Uterus (tissue), 4 donors: ENCODE data around the gene GALNT12. TPM values are rescaled to one million over a fixed set of nuclear protein-coding genes. Genes with fewer than 3 reads are reported as not detected.

Experiments used
- DNase-seq, 2 donors: peaks; one replicate each; pipeline ENCODE4 v3.0.0-alpha.2; 2019 to 2020
- H3K27ac ChIP-seq, 2 donors: fragments of 200-600 bp; sonication (generic); 1 replicate in 1 of 2; 2 replicates in 1 of 2; pipeline ENCODE4 v1.5.1; 2016 to 2018
- H3K27me3 ChIP-seq, 2 donors: fragments of 200-600 bp; sonication (generic); one replicate each; pipeline ENCODE4 v1.5.1; 2018 to 2019; ENCODE audit warnings: control low read depth in 1 of 2
- H3K36me3 ChIP-seq, 2 donors: fragments of 200-600 bp; sonication (generic); one replicate each; pipeline ENCODE4 v1.5.1; 2019; ENCODE audit warnings: control low read depth in 1 of 2
- H3K4me1 ChIP-seq, 2 donors: fragments of 200-600 bp; sonication (generic); one replicate each; pipeline ENCODE4 v1.5.1; 2018 to 2019; ENCODE audit warnings: control low read depth in 1 of 2
- H3K4me3 ChIP-seq, 2 donors: fragments of 200-600 bp; sonication (generic); 1 replicate in 1 of 2; 2 replicates in 1 of 2; pipeline ENCODE4 v1.5.1; 2018 to 2019; ENCODE audit warnings: mild to moderate bottlenecking in 1 of 2
- H3K9me3 ChIP-seq, 2 donors: fragments of 200-600 bp; sonication (generic); one replicate each; pipeline ENCODE4 v1.5.1; 2019; ENCODE audit warnings: control low read depth in 1 of 2
- CTCF ChIP-seq, 4 experiments: fragments of 200-600 bp in 2 of 4; fragments of 450-650 bp in 2 of 4; sonication (generic) in 2 of 4; IDR thresholded peaks; one replicate each; pipeline ENCODE4 v1.5.1; 2016 to 2019; ENCODE audit warnings: antibody characterized with exemption in 4 of 4, mild to moderate bottlenecking in 2 of 4, moderate library complexity in 1 of 4
- POLR2A ChIP-seq, 2 donors: fragments of 450-650 bp; IDR thresholded peaks; one replicate each; pipeline ENCODE4 v1.6.1; 2016; ENCODE audit warnings: antibody characterized with exemption in 2 of 2, mild to moderate bottlenecking in 1 of 2, moderate library complexity in 1 of 2
- intact Hi-C: fragments of 100-400 bp; cut with DNase I; formaldehyde crosslinking; loops from one replicate; pipeline ENCODE4 v1.15.1; 2023; ENCODE audit warnings: low total_unique reads
- total RNA-seq, 4 donors: library from RNA; depleted of rRNA in 3 of 4; stranded (reverse); fragments of >200 nt in 3 of 4; gene quantifications; one replicate each; pipeline versions ENCODE4 v1.1.0 to v1.2.4, GENCODE V29; 2014 to 2023
- donor health status: DM: yes; HTN: yes; CAD: no.

Gene GALNT12
- total RNA-seq, 4 donors from 2014 or later: 0.29 to 9.3 (median 2.5) TPM; not detected in 1

GRCh38 chr9:98861781-98862504 lies 54.5 kb downstream of the GALNT12 start:
- Histone ChIP-seq H3K36me3 (no peaks in the 10 kb centered on the region), H3K4me3 (no peak overlapping the region), H3K27me3 (no peaks in the 10 kb centered on the region), H3K9me3 (no peaks in the 10 kb centered on the region), H3K27ac (peak overlapping the region; percentile 34 to 78), H3K4me1 (no peaks in the 10 kb centered on the region)
- peak; percentile 70 to 83 for DNase-seq
- intact Hi-C loops: no loop called here
- TF ChIP-seq CTCF (IDR thresholded peaks at IDR 0.05): no peak
- TF ChIP-seq POLR2A (IDR thresholded peaks at IDR 0.05): no peak

GRCh38 chr9:98862936-98863335 lies 55.5 kb downstream of the GALNT12 start:
- DNase-seq: no peak
- Histone ChIP-seq H3K4me1 (no peaks in the 10 kb centered on the region), H3K9me3 (no peaks in the 10 kb centered on the region), H3K36me3 (no peaks in the 10 kb centered on the region), H3K4me3 (no peak overlapping the region), H3K27me3 (no peaks in the 10 kb centered on the region), H3K27ac (peak overlapping the region; percentile 34 to 78)
- no peak for TF ChIP-seq POLR2A (IDR thresholded peaks at IDR 0.05)
- no peak for TF ChIP-seq CTCF (IDR thresholded peaks at IDR 0.05)
- intact Hi-C loops: no loop called here

- Histone ChIP-seq H3K9me3 (no peaks in the 10 kb centered on the region), H3K36me3 (no peaks in the 10 kb centered on the region), H3K4me3 (no peak overlapping the region), H3K4me1 (no peaks in the 10 kb centered on the region), H3K27ac (peak overlapping the region; percentile 50 to 78), H3K27me3 (no peaks in the 10 kb centered on the region)
- peak; percentile 66 to 68 for DNase-seq
- TF ChIP-seq CTCF (IDR thresholded peaks at IDR 0.05) (no peak), POLR2A (IDR thresholded peaks at IDR 0.05) (no peak)
- intact Hi-C loops: no loop called here
These were observed 57.1 kb downstream of the GALNT12 start for GRCh38 chr9:98864281-98865174.

GRCh38 chr9:98865284-98865875 lies 57.9 kb downstream of the GALNT12 start:
- Histone ChIP-seq H3K27me3 (no peaks in the 10 kb centered on the region), H3K9me3 (no peaks in the 10 kb centered on the region), H3K4me3 (no peak overlapping the region), H3K4me1 (no peaks in the 10 kb centered on the region), H3K27ac (peak overlapping the region; percentile 50 to 78), H3K36me3 (no peaks in the 10 kb centered on the region)
- intact Hi-C loops: no loop called here
- TF ChIP-seq CTCF (IDR thresholded peaks at IDR 0.05): no peak
- TF ChIP-seq POLR2A (IDR thresholded peaks at IDR 0.05): no peak
- DNase-seq: no peak
